Measurements from ENCODE around the gene TBCD.
"Not testable (repeated sequence)": the region's sequence is repeated elsewhere in the genome, so short reads cannot be mapped to it uniquely, and the experiment has no call there.

Gene TBCD

GRCh38 chr17:82942166-82943130, 190.6 kb downstream of the TBCD start:
- DNase-seq = no peak

GRCh38 chr17:82943339-82943738, 191.5 kb downstream of the TBCD start:
- DNase-seq = no peak

- DNase-seq = no peak
Observed at GRCh38 chr17:82943751-82944150, 191.9 kb downstream of the TBCD start.

GRCh38 chr17:82944990-82945389, 193.1 kb downstream of the TBCD start:
- no peak for DNase-seq

- no peak for DNase-seq
Observed at GRCh38 chr17:82946081-82946480, 194.2 kb downstream of the TBCD start.

- DNase-seq = no peak
Observed at GRCh38 chr17:82947051-82947991, 195.5 kb downstream of the TBCD start.

GRCh38 chr17:82948081-82948511, 196.2 kb downstream of the TBCD start:
- no peak for DNase-seq

GRCh38 chr17:82948957-82949356, 197.1 kb downstream of the TBCD start:
- DNase-seq = no peak

- DNase-seq = no peak
Observed at GRCh38 chr17:82949361-82949760, 197.5 kb downstream of the TBCD start.

GRCh38 chr17:82949984-82950383, 198.1 kb downstream of the TBCD start:
- no peak for DNase-seq

- no peak for DNase-seq
Observed at GRCh38 chr17:82950525-82951102, 198.7 kb downstream of the TBCD start.

GRCh38 chr17:82952019-82952418, 200.2 kb downstream of the TBCD start:
- no peak for DNase-seq

GRCh38 chr17:82955106-82955505, 203.2 kb downstream of the TBCD start:
- DNase-seq = not testable (repeated sequence)

- not testable (repeated sequence) for DNase-seq
Observed at GRCh38 chr17:82955627-82956026, 203.8 kb downstream of the TBCD start.

GRCh38 chr17:82956146-82956725, 204.4 kb downstream of the TBCD start:
- no peak for DNase-seq

- no peak for DNase-seq
Observed at GRCh38 chr17:82956726-82957468, 205.0 kb downstream of the TBCD start.

- DNase-seq = no peak
Observed at GRCh38 chr17:82957469-82957795, 205.6 kb downstream of the TBCD start.

- DNase-seq = no peak
Observed at GRCh38 chr17:82957961-82958561, 206.2 kb downstream of the TBCD start.

GRCh38 chr17:82959242-82959930, 207.5 kb downstream of the TBCD start:
- DNase-seq = no peak

GRCh38 chr17:82959990-82960418, 208.1 kb downstream of the TBCD start:
- no peak for DNase-seq

Measured in effector CD4-positive, alpha-beta T cell (primary cell).